Gastrocnemius medialis (tissue), 4 donors: ENCODE results near the gene OAF. TPM values are rescaled to one million over a fixed set of nuclear protein-coding genes. Genes with fewer than 3 reads are reported as not detected.

ENCODE experiments used
- ATAC-seq, 2 donors: fragments of 150-250 bp; one replicate each; pipeline ENCODE4 v1.9.1; 2016
- DNase-seq, 2 donors: peaks; one replicate each; pipeline ENCODE4 v3.0.0-alpha.2; 2019
- H3K27ac ChIP-seq, 4 donors: fragments of 200-600 bp; sonication (generic); 1 replicate in 1 of 4; 2 replicates in 3 of 4; pipeline ENCODE4 v1.5.1; 2016 to 2018; ENCODE audit warnings: mild to moderate bottlenecking in 2 of 4, moderate library complexity in 1 of 4
- H3K27me3 ChIP-seq, 3 donors: fragments of 200-600 bp; sonication (generic) in 2 of 3; 1 replicate in 1 of 3; 2 replicates in 2 of 3; pipeline versions ENCODE4 v1.5.1 to v1.6.0; 2016 to 2019; ENCODE audit warnings: mild to moderate bottlenecking in 1 of 3, moderate library complexity in 1 of 3
- H3K36me3 ChIP-seq, 2 donors: fragments of 200-600 bp; sonication (generic) in 1 of 2; one replicate each; pipeline ENCODE4 v1.5.1; 2017 to 2018
- H3K4me1 ChIP-seq, 2 donors: fragments of 200-600 bp; sonication (generic) in 1 of 2; one replicate each; pipeline ENCODE4 v1.5.1; 2016 to 2017; ENCODE audit warnings: mild to moderate bottlenecking in 2 of 2
- H3K4me3 ChIP-seq, 4 donors: fragments of 200-600 bp; sonication (generic) in 3 of 4; 1 replicate in 1 of 4; 2 replicates in 3 of 4; pipeline ENCODE4 v1.5.1; 2016 to 2019; ENCODE audit warnings: mild to moderate bottlenecking in 2 of 4
- H3K9me3 ChIP-seq, 3 donors: fragments of 200-600 bp; sonication (generic) in 2 of 3; 1 replicate in 1 of 3; 2 replicates in 2 of 3; pipeline ENCODE4 v1.5.1; 2016 to 2019
- POLR2A ChIP-seq, 2 donors: fragments of 450-650 bp; IDR thresholded peaks; one replicate each; pipeline ENCODE4 v1.6.1; 2017; ENCODE audit warnings: antibody characterized with exemption in 2 of 2, mild to moderate bottlenecking in 2 of 2, moderate library complexity in 2 of 2
- in situ Hi-C, 4 donors: fragments of 200-750 bp; cut with MboI; loops; one replicate each; pipeline versions ENCODE4 v1.15.0 to v1.8.0; 2017; ENCODE audit warnings: low sequenced_read_pairs in 4 of 4
- intact Hi-C: fragments of 100-400 bp; cut with DNase I; formaldehyde crosslinking; loops from one replicate; pipeline ENCODE4 v1.15.1; 2023; ENCODE audit warnings: low total_unique reads
- total RNA-seq, 4 donors: library from RNA; depleted of rRNA; stranded (reverse); fragments of >200 nt; gene quantifications; one replicate each; pipeline versions ENCODE4 v1.1.0 to v1.2.3, GENCODE V29; 2016
- TF ChIP-seq, protein P1 (sequence below), 5 experiments: fragments of 450-650 bp in 3 of 5; fragments of 200-600 bp in 2 of 5; sonication (generic) in 2 of 5; IDR thresholded peaks in 4 of 5; conservative IDR thresholded peaks in 1 of 5; 1 replicate in 4 of 5; 2 replicates in 1 of 5; pipeline ENCODE4 v1.5.1; 2016 to 2019; ENCODE audit warnings: antibody characterized with exemption in 5 of 5, mild to moderate bottlenecking in 3 of 5, moderate library complexity in 3 of 5

OAF gene
- total RNA-seq, 4 donors from 2014 or later: 8.7 to 17.5 (median 10.1) TPM

DNA sequence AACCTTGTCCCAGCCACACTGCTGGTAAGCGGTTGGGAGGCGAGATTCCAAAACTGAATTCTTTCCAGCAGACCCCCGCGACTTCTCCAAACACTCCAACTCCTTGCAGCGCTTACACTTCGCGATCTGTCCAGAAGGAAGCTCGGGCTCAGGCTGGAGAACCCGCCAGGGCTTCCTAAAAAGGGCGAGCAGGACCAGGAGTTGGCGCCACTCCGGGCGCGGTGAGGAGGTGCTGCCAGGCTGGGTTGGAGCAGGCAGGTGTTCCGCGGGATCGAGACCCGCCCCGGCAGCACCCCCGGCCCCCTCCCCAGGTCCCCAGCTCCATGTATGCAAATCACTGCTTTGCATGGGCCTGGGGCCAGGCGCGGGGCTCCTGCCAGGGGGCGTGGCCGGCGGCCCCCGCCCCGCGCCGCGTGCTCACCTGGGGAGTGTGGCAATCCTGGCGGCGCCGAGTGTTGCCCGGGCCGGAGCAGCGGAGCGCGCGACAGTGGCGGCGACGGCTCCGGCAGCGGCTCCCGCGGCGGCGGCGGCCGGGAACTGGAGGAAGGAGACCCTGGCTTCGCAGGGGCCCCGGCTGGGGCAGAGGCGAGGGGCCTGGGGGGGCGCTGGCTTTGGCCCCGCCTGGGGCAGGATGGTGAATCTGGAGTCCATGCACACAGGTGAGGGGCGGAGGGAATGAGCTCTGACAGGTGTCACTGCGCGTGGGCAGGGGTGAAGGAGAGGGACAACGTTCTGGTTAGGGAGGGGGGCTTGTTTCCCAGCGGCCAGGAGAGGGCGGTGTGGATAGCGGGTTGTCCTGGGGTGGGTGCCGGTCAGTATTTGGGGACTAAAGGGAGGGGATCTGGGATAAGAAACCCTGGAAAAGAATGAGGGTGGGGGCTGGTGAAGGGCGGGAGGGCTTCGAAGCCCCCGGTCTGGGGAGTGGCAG lies 29.1 kb downstream of the OAF start, which contains the start of gene POU2F3:
POU2F3 (plus strand) TSS at position 428 of the 928 bp plus-strand sequence; CDS start at position 632, 204 bp downstream.
- in situ Hi-C loops: loop anchor here in 1 of 4 donors (10.0 kb wide), 1 partner anchor 55 kb away; no protein-coding TSS in a partner anchor
- peaks cover 0 to 3% of the 10 kb centered on the region in 2 donors for H3K4me1 ChIP-seq
- TF ChIP-seq POLR2A (IDR thresholded peaks at IDR 0.05): no peak
- TF ChIP-seq, protein P1, sequence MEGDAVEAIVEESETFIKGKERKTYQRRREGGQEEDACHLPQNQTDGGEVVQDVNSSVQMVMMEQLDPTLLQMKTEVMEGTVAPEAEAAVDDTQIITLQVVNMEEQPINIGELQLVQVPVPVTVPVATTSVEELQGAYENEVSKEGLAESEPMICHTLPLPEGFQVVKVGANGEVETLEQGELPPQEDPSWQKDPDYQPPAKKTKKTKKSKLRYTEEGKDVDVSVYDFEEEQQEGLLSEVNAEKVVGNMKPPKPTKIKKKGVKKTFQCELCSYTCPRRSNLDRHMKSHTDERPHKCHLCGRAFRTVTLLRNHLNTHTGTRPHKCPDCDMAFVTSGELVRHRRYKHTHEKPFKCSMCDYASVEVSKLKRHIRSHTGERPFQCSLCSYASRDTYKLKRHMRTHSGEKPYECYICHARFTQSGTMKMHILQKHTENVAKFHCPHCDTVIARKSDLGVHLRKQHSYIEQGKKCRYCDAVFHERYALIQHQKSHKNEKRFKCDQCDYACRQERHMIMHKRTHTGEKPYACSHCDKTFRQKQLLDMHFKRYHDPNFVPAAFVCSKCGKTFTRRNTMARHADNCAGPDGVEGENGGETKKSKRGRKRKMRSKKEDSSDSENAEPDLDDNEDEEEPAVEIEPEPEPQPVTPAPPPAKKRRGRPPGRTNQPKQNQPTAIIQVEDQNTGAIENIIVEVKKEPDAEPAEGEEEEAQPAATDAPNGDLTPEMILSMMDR (IDR thresholded peaks at IDR 0.05 in 4 of 5, conservative IDR thresholded peaks at IDR 0.05 in 1 of 5): no peak
- ATAC-seq (no peak), DNase-seq (no peak)
- H3K9me3 ChIP-seq: no peaks in the 10 kb centered on the region
- H3K36me3 ChIP-seq: no peaks in the 10 kb centered on the region
- H3K27me3 ChIP-seq: peaks cover 23 to 44% (median 24%) of the 10 kb centered on the region in 3 donors
- no peak within 1 kb of the TSS for H3K27ac ChIP-seq
- H3K4me3 ChIP-seq: no peak within 1 kb of the TSS
- intact Hi-C loops: no loop called here

DNA sequence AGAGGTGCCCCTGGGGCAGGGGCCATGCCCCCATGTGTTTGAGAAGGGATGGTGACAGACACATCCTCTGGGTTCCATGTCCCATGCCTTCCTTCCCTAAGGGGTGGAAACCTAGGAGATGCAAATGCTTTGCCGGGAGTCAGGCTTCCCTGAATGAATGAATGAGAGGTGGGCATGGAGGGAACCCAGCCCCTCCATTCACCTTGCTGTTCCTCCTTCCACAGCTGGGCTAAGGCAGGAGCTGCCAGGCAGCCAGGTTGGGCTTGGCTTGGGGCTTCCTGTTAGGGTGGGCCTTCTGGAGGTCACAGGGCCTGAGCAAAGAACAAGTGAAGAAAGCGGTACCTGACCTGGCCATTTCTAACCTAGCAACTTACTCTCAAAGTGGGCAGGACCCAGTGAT lies 30.0 kb downstream of the OAF start:
- Histone ChIP-seq H3K9me3 (no peaks in the 10 kb centered on the region), H3K4me1 (peaks cover 0 to 3% of the 10 kb centered on the region in 2 donors), H3K36me3 (no peaks in the 10 kb centered on the region), H3K4me3 (no peak overlapping the region), H3K27me3 (peaks cover 23 to 51% (median 24%) of the 10 kb centered on the region in 3 donors), H3K27ac (no peak overlapping the region)
- no peak for TF ChIP-seq POLR2A (IDR thresholded peaks at IDR 0.05)
- TF ChIP-seq, protein P1 (IDR thresholded peaks at IDR 0.05 in 4 of 5, conservative IDR thresholded peaks at IDR 0.05 in 1 of 5): no peak
- no peak for ATAC-seq
- intact Hi-C loops: no loop called here
- DNase-seq: no peak
- in situ Hi-C loops: no loop called here

- ATAC-seq (no peak), DNase-seq (no peak)
- intact Hi-C loops (no loop called here), in situ Hi-C loops (no loop called here)
- no peak for TF ChIP-seq POLR2A (IDR thresholded peaks at IDR 0.05)
- TF ChIP-seq, protein P1 (IDR thresholded peaks at IDR 0.05 in 4 of 5, conservative IDR thresholded peaks at IDR 0.05 in 1 of 5): no peak
- no peak overlapping the region for H3K4me3 ChIP-seq
- peaks cover 23 to 51% (median 24%) of the 10 kb centered on the region in 3 donors for H3K27me3 ChIP-seq
- no peak overlapping the region for H3K27ac ChIP-seq
- no peaks in the 10 kb centered on the region for H3K9me3 ChIP-seq
- H3K36me3 ChIP-seq: no peaks in the 10 kb centered on the region
- H3K4me1 ChIP-seq: peaks cover 0 to 3% of the 10 kb centered on the region in 2 donors
Measured at GRCh38 chr11:120241277-120241676, 30.4 kb downstream of the OAF start.

GRCh38 chr11:120243221-120243620 lies 32.4 kb downstream of the OAF start:
- no peak for ATAC-seq
- Histone ChIP-seq H3K27ac (no peak overlapping the region), H3K9me3 (no peaks in the 10 kb centered on the region), H3K36me3 (no peaks in the 10 kb centered on the region), H3K27me3 (peaks cover 23 to 51% (median 24%) of the 10 kb centered on the region in 3 donors), H3K4me1 (peaks cover 0 to 3% of the 10 kb centered on the region in 2 donors), H3K4me3 (no peak overlapping the region)
- in situ Hi-C loops (no loop called here), intact Hi-C loops (no loop called here)
- no peak for DNase-seq
- no peak for TF ChIP-seq POLR2A (IDR thresholded peaks at IDR 0.05)
- TF ChIP-seq, protein P1 (IDR thresholded peaks at IDR 0.05 in 4 of 5, conservative IDR thresholded peaks at IDR 0.05 in 1 of 5): no peak
